GM23338 (cell line): ENCODE measurements around the gene KDM5D. TPM values are rescaled to one million over a fixed set of nuclear protein-coding genes. Genes with fewer than 3 reads are reported as not detected.

Source experiments
- ATAC-seq: fragments of 200-7000 bp; cut with Tn5 transposase; 3 replicates; pipeline ENCODE4 v1.9.1; 2020
- DNase-seq: peaks from one replicate; pipeline ENCODE4 v3.0.0-alpha.2; 2015; ENCODE audit warnings: low spot score
- H2AFZ ChIP-seq: fragments of 200-600 bp; sonication (generic); 2 replicates; pipeline ENCODE4 v1.8.0; 2016; ENCODE audit warnings: antibody characterized with exemption, mild to moderate bottlenecking, moderate library complexity
- H3F3A ChIP-seq: fragments of 200-600 bp; sonication (generic); replicated peaks from 2 replicates; pipeline ENCODE4 v1.8.0; 2017; ENCODE audit warnings: antibody characterized with exemption, mixed run types, low read depth
- H3K27ac ChIP-seq: fragments of 200-600 bp; sonication (generic); 2 replicates; pipeline ENCODE4 v1.6.1; 2016; ENCODE audit warnings: low read depth
- H3K27me3 ChIP-seq: fragments of 200-600 bp; sonication (generic); 2 replicates; pipeline ENCODE4 v1.8.0; 2016; ENCODE audit warnings: mild to moderate bottlenecking, mixed run types, moderate library complexity; ENCODE audit not compliant: insufficient read depth
- H3K36me3 ChIP-seq: fragments of 200-600 bp; sonication (generic); 2 replicates; pipeline ENCODE4 v1.8.0; 2016; ENCODE audit warnings: mild to moderate bottlenecking; ENCODE audit not compliant: insufficient read depth
- H3K4me1 ChIP-seq: fragments of 200-600 bp; sonication (generic); 2 replicates; pipeline ENCODE4 v1.8.0; 2016; ENCODE audit warnings: mild to moderate bottlenecking, moderate library complexity; ENCODE audit not compliant: insufficient read depth
- H3K4me2 ChIP-seq: fragments of 200-600 bp; sonication (generic); 2 replicates; pipeline ENCODE4 v1.7.1; 2017; ENCODE audit warnings: mixed run types
- H3K4me3 ChIP-seq: fragments of 200-600 bp; sonication (generic); 2 replicates; pipeline ENCODE4 v1.6.1; 2016; ENCODE audit warnings: mixed run types
- H3K79me2 ChIP-seq: fragments of 200-600 bp; sonication (generic); replicated peaks from 2 replicates; pipeline ENCODE4 v1.8.0; 2017; ENCODE audit warnings: mild to moderate bottlenecking; ENCODE audit not compliant: insufficient read depth
- H3K9me2 ChIP-seq: fragments of 200-600 bp; sonication (generic); 2 replicates; pipeline ENCODE4 v1.8.0; 2017; ENCODE audit not compliant: insufficient read depth
- H4K20me1 ChIP-seq: fragments of 200-600 bp; sonication (generic); replicated peaks from 2 replicates; pipeline ENCODE4 v1.8.0; 2017; ENCODE audit warnings: mild to moderate bottlenecking; ENCODE audit not compliant: insufficient read depth
- H3K27ac Mint-ChIP-seq: 2 replicates; pipeline ENCODE4 v1.8.0; 2020; ENCODE audit warnings: inconsistent platforms, mild to moderate bottlenecking, moderate library complexity, mixed read lengths
- H3K27me3 Mint-ChIP-seq: 3 replicates; pipeline ENCODE4 v1.8.0; 2022; ENCODE audit warnings: low read depth, mild to moderate bottlenecking, moderate library complexity, mixed read lengths, inconsistent platforms; ENCODE audit not compliant: insufficient read depth, poor library complexity
- H3K36me3 Mint-ChIP-seq: 3 replicates; pipeline ENCODE4 v1.8.0; 2021; ENCODE audit warnings: low read depth, mild to moderate bottlenecking, inconsistent platforms, moderate library complexity, mixed read lengths
- H3K4me1 Mint-ChIP-seq: 3 replicates; pipeline ENCODE4 v1.8.0; 2020; ENCODE audit warnings: mild to moderate bottlenecking, inconsistent platforms, mixed read lengths
- H3K4me3 Mint-ChIP-seq: 3 replicates; pipeline ENCODE4 v1.8.0; 2021; ENCODE audit warnings: moderate library complexity, mild to moderate bottlenecking, inconsistent platforms, mixed read lengths
- H3K9me3 Mint-ChIP-seq: 3 replicates; pipeline ENCODE4 v1.8.0; 2020; ENCODE audit warnings: moderate library complexity, mild to moderate bottlenecking, inconsistent platforms, mixed read lengths
- EZH2 ChIP-seq: fragments of 200-600 bp; sonication (generic); IDR thresholded peaks from one replicate; pipeline ENCODE4 v1.8.0; 2017; ENCODE audit warnings: antibody characterized with exemption, mild to moderate bottlenecking, low read depth; ENCODE audit not compliant: unreplicated experiment
- EZH2phosphoT487 ChIP-seq: fragments of 200-600 bp; sonication (generic); IDR thresholded peaks from one replicate; pipeline ENCODE4 v1.8.1; 2018; ENCODE audit warnings: antibody characterized with exemption; ENCODE audit not compliant: unreplicated experiment
- NANOG ChIP-seq: IDR thresholded peaks from 2 replicates; pipeline ENCODE4 v1.6.1; 2016; ENCODE audit warnings: antibody characterized with exemption, borderline replicate concordance
- POLR2AphosphoS5 ChIP-seq: IDR thresholded peaks from 2 replicates; pipeline ENCODE4 v1.6.1; 2016; ENCODE audit warnings: antibody characterized with exemption, low read depth
- STAT1 ChIP-seq: IDR thresholded peaks from one replicate; pipeline ENCODE4 v1.6.1; 2016; ENCODE audit warnings: antibody characterized with exemption; ENCODE audit not compliant: unreplicated experiment
- ZNF331 ChIP-seq: fragments of 250-450 bp; sonication (Bioruptor Pico); IDR thresholded peaks from 2 replicates; pipeline ENCODE4 v1.5.0; 2020; ENCODE audit warnings: low read depth, mild to moderate bottlenecking, moderate library complexity
- polyA plus RNA-seq: library from polyadenylated mRNA; unstranded; fragments of >200 nt; fragmentation: Nextera tagmentation; extraction: Ambion mirVana; gene quantifications from 2 replicates; pipeline ENCODE4 v1.2.1, GENCODE V29; 2016
- total RNA-seq: library from RNA; depleted of rRNA; stranded (reverse); fragments of >200 nt; shearing (Covaris generic); gene quantifications from 2 replicates; pipeline ENCODE4 v1.2.3, GENCODE V29; 2014
- TF ChIP-seq, protein P1 (sequence below): fragments of 250-450 bp; sonication (Bioruptor Pico); IDR thresholded peaks from 2 replicates; pipeline ENCODE4 v1.5.0; 2020; ENCODE audit warnings: mild to moderate bottlenecking, moderate library complexity
- TF ChIP-seq, protein P2 (sequence below): IDR thresholded peaks from 2 replicates; pipeline ENCODE4 v1.6.1; 2016; ENCODE audit warnings: antibody characterized with exemption
- TF ChIP-seq, protein P3 (sequence below), 2 experiments: fragments of 200-600 bp in 1 of 2; sonication (generic) in 1 of 2; conservative IDR thresholded peaks; 2 replicates each; pipeline versions ENCODE4 v1.5.1 to v1.6.1; 2016 to 2017; ENCODE audit warnings: antibody characterized with exemption in 2 of 2, low read depth in 2 of 2, mild to moderate bottlenecking in 2 of 2, moderate library complexity in 1 of 2

KDM5D gene
- total and polyA plus RNA-seq, 2 experiments from 2014 or later, result 9.2 to 31.1 TPM

DNA sequence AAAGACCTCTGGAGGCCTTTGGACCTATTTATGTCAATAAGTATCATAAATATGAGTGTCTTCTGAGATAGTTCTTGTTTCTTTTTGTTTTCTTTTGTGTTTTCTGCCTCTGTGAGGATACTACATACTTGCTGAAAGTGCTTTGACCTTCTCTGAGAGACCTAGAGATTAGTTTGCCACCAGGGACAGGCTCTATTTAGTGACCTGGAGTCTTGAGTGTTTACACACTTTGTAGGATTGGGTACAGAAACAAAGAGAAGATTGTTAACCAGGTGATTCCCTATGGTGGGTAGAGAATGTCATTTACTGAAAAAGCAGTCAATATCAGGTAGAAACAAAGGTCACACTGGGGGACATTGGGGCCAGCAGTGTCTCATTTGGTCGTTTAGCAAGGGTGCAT, 63.7 kb downstream of the KDM5D start:
- no peaks in the 10 kb centered on the region; the same call in 2 of the 3 replicates for H3K36me3 Mint-ChIP-seq
- ATAC-seq, result no peak
- TF ChIP-seq, protein P1, sequence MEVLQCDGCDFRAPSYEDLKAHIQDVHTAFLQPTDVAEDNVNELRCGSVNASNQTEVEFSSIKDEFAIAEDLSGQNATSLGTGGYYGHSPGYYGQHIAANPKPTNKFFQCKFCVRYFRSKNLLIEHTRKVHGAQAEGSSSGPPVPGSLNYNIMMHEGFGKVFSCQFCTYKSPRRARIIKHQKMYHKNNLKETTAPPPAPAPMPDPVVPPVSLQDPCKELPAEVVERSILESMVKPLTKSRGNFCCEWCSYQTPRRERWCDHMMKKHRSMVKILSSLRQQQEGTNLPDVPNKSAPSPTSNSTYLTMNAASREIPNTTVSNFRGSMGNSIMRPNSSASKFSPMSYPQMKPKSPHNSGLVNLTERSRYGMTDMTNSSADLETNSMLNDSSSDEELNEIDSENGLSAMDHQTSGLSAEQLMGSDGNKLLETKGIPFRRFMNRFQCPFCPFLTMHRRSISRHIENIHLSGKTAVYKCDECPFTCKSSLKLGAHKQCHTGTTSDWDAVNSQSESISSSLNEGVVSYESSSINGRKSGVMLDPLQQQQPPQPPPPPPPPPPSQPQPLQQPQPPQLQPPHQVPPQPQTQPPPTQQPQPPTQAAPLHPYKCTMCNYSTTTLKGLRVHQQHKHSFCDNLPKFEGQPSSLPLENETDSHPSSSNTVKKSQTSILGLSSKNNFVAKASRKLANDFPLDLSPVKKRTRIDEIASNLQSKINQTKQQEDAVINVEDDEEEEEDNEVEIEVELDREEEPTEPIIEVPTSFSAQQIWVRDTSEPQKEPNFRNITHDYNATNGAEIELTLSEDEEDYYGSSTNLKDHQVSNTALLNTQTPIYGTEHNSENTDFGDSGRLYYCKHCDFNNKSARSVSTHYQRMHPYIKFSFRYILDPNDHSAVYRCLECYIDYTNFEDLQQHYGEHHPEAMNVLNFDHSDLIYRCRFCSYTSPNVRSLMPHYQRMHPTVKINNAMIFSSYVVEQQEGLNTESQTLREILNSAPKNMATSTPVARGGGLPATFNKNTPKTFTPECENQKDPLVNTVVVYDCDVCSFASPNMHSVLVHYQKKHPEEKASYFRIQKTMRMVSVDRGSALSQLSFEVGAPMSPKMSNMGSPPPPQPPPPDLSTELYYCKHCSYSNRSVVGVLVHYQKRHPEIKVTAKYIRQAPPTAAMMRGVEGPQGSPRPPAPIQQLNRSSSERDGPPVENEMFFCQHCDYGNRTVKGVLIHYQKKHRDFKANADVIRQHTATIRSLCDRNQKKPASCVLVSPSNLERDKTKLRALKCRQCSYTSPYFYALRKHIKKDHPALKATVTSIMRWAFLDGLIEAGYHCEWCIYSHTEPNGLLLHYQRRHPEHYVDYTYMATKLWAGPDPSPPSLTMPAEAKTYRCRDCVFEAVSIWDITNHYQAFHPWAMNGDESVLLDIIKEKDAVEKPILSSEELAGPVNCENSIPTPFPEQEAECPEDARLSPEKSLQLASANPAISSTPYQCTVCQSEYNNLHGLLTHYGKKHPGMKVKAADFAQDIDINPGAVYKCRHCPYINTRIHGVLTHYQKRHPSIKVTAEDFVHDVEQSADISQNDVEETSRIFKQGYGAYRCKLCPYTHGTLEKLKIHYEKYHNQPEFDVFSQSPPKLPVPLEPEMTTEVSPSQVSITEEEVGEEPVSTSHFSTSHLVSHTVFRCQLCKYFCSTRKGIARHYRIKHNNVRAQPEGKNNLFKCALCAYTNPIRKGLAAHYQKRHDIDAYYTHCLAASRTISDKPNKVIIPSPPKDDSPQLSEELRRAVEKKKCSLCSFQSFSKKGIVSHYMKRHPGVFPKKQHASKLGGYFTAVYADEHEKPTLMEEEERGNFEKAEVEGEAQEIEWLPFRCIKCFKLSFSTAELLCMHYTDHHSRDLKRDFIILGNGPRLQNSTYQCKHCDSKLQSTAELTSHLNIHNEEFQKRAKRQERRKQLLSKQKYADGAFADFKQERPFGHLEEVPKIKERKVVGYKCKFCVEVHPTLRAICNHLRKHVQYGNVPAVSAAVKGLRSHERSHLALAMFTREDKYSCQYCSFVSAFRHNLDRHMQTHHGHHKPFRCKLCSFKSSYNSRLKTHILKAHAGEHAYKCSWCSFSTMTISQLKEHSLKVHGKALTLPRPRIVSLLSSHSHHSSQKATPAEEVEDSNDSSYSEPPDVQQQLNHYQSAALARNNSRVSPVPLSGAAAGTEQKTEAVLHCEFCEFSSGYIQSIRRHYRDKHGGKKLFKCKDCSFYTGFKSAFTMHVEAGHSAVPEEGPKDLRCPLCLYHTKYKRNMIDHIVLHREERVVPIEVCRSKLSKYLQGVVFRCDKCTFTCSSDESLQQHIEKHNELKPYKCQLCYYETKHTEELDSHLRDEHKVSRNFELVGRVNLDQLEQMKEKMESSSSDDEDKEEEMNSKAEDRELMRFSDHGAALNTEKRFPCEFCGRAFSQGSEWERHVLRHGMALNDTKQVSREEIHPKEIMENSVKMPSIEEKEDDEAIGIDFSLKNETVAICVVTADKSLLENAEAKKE, result no peak
- TF ChIP-seq POLR2AphosphoS5 (no peak), EZH2phosphoT487 (no peak), EZH2 (no peak), ZNF331 (CRISPR knock-in tag) (no peak), STAT1 (no peak), NANOG (no peak)
- TF ChIP-seq, protein P2, sequence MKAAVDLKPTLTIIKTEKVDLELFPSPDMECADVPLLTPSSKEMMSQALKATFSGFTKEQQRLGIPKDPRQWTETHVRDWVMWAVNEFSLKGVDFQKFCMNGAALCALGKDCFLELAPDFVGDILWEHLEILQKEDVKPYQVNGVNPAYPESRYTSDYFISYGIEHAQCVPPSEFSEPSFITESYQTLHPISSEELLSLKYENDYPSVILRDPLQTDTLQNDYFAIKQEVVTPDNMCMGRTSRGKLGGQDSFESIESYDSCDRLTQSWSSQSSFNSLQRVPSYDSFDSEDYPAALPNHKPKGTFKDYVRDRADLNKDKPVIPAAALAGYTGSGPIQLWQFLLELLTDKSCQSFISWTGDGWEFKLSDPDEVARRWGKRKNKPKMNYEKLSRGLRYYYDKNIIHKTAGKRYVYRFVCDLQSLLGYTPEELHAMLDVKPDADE, result no peak
- TF ChIP-seq, protein P3, sequence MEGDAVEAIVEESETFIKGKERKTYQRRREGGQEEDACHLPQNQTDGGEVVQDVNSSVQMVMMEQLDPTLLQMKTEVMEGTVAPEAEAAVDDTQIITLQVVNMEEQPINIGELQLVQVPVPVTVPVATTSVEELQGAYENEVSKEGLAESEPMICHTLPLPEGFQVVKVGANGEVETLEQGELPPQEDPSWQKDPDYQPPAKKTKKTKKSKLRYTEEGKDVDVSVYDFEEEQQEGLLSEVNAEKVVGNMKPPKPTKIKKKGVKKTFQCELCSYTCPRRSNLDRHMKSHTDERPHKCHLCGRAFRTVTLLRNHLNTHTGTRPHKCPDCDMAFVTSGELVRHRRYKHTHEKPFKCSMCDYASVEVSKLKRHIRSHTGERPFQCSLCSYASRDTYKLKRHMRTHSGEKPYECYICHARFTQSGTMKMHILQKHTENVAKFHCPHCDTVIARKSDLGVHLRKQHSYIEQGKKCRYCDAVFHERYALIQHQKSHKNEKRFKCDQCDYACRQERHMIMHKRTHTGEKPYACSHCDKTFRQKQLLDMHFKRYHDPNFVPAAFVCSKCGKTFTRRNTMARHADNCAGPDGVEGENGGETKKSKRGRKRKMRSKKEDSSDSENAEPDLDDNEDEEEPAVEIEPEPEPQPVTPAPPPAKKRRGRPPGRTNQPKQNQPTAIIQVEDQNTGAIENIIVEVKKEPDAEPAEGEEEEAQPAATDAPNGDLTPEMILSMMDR (conservative IDR thresholded peaks at IDR 0.05; ENCODE audit: low read depth in 2 of 2), result no peak
- no peaks in the 10 kb centered on the region for H3K27me3 ChIP-seq
- no peak overlapping the region for H2AFZ ChIP-seq
- no peaks in the 10 kb centered on the region for H3K36me3 ChIP-seq
- DNase-seq, result no peak
- H4K20me1 ChIP-seq, result no peaks in the 10 kb centered on the region
- H3K79me2 ChIP-seq, result no peaks in the 10 kb centered on the region
- H3K4me3 Mint-ChIP-seq, result no peak overlapping the region
- no peak overlapping the region for H3K27ac ChIP-seq
- H3K4me1 ChIP-seq, result no peaks in the 10 kb centered on the region
- no peaks in the 10 kb centered on the region for H3F3A ChIP-seq
- H3K4me3 ChIP-seq, result no peak overlapping the region
- H3K27me3 Mint-ChIP-seq, result peaks cover 5% of the 10 kb centered on the region
- H3K9me2 ChIP-seq, result no peaks in the 10 kb centered on the region
- no peak overlapping the region for H3K4me2 ChIP-seq
- H3K27ac Mint-ChIP-seq, result no peak overlapping the region
- H3K9me3 Mint-ChIP-seq, result peaks cover 45% of the 10 kb centered on the region
- no peaks in the 10 kb centered on the region for H3K4me1 Mint-ChIP-seq
